ENCODE measurements around the gene RNF112.
A peak's percentile ranks its signal among the peaks of the same experiment; 100 is the strongest.
"Not testable (repeated sequence)": the region's sequence is repeated elsewhere in the genome, so short reads cannot be mapped to it uniquely, and the experiment has no call there.

The RNF112 gene

DNA sequence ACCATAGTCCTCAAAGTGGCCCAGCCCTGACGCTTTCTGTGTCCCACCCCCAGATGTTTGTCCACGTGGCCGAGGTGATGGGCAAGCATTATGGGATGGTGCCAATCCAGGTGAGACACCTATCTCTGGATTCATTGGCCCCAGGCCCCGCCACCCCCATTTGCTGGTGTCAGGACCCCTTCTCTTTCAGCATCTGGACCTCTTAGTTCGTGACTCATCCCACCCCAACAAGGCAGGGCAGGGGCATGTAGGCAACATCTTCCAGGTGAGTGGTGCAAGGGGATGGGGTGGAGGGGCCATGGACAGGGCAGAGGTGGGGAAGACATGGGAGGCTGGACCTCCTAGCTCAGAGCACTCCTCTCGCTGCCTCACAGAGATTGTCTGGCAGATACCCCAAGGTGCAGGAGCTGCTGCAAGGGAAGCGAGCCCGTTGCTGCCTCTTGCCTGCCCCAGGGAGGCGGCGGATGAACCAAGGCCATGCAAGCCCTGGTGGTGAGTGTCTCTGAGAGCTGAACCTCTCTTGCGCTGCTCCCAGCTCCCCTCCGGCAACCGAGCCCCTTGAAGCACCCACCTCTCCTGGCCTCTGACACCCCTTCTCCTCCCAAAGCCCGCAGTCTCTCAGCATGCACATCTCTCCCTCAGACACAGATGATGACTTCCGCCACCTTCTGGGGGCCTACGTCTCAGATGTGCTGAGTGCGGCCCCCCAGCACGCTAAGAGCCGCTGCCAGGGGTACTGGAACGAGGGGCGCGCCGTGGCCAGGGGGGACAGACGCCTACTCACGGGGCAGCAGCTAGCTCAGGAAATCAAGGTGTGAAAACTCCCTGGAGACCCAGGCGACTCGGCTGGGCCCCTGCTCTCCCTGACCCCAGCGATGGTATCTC, 3.6 kb downstream of the RNF112 start:
- DNase-seq = no peak

- no peak for DNase-seq
Observed at GRCh38 chr17:19415311-19415710, 4.3 kb downstream of the RNF112 start.

GRCh38 chr17:19415806-19416775, 5.1 kb downstream of the RNF112 start:
- DNase-seq = no peak

DNA sequence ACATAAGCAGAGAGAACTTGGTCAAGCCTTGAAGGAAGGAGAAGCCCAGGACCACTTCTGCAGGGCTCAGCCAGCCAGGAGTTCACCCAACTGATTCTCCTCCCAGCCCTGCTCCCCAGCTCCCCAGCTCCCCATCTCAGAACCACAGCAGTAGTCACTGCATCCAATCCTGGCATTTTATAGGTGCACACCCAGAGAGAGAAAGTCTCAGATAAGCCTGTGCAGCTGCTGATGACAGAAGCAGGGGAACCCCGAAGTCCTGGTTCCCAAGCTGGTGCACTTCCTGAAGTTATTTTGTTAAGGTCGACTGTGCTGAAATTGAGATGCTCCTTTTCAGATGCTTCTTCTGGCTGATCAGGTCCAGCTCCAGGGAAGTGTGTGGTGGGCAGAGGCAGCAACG, 6.6 kb downstream of the RNF112 start:
- DNase-seq = no peak

- no peak for DNase-seq
Observed at GRCh38 chr17:19418251-19418992, 7.4 kb downstream of the RNF112 start.

- no peak for DNase-seq
Observed at GRCh38 chr17:19421219-19421618, 10.2 kb downstream of the RNF112 start.

- DNase-seq = no peak
Observed at GRCh38 chr17:19421926-19422325, 10.9 kb downstream of the RNF112 start.

DNA sequence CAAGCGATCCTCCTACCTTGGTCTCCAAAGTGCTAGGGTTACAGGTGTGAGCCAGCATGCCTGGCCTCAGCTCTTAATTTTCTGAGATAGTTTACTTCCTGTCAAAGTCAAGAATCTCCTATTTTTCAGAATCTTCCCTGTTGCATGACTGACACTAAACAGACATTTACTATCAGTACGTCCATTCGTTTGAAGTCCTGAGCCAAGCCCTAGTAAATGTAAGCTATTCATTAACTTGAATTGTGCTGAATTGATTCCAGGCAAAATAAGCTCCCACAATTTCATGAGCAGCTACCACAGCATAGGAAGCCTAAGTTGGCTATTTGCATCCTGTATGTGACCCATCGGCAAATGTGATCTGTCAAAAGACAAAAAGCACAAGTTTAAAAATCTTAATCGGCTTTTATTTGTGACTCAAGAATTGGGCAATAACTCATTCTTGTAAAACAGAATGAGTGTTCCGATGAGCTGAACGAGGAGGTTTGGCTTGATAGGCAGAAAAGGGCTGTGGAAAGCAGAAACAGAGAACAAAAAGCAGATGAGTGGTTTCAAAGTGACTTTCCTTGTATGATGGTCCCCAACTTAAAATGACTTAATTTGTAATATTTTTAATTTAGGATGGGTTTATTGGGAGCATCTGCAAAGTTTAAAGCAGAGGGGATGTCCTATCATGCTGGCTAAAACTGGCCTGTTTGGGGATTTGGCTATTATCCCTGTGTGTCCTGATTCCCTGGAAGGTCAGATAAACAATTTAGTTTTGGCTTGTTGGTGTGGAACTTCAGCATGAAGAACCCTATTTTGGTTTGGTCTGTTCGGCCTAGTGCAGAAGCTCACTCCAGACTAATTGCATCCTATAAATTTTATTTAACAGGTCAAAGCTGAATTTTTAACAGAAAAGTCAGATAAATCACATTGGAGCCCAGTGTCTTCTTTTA, 14.2 kb downstream of the RNF112 start:
- no peak for DNase-seq

- DNase-seq = no peak
Observed at GRCh38 chr17:19426631-19427030, 15.6 kb downstream of the RNF112 start.

GRCh38 chr17:19431691-19432090, 20.7 kb downstream of the RNF112 start:
- no peak for DNase-seq

GRCh38 chr17:19433255-19433654, 22.2 kb downstream of the RNF112 start:
- DNase-seq = no peak

DNA sequence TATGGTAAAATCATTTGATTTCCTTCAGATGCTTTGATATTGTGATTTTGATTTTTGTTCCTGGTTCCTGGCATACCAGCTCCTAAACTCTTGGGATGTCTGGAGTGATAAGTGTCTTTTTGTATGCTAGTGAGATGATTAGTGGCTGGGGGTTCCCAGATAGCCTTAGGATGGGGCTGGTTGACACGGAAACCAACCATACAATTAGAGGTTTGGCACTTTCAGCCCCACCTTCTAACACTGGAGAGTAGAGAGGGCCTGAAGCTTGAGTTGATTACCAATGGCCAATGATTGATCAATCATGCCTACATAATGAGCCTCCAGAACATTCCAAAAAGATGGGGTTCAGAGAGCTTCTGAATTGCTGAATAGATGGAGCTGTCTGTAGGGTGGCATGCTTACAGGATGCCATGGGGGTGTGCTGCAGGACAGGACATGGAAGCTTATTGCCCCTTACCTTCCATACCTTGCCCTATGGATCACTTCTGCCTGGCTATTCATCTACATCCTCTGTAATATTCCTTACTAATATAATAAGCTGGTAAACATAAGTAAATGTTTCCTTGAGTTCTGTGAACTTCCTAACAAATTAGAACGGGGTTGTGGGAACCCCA, 22.8 kb downstream of the RNF112 start:
- DNase-seq = no peak

DNA sequence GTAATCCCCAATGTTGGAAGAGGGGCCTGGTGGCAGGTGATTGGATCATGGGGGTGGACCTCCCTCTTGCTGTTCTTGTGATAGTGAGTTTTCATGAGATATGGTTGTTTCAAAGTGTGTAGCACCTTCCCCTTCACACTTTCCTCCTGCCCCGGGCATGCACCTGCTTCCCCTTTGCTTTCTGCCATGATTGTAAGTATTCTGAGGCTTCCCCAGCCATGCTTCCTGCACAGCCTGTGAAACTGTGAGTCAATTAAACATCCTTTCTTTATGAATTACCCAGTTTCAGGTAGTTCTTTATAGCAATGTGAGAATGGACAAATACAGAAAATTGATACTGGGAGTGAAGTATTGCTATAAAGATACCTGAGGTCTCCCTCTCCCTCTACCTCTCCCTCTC, 29.4 kb downstream of the RNF112 start:
- DNase-seq = no peak

DNA sequence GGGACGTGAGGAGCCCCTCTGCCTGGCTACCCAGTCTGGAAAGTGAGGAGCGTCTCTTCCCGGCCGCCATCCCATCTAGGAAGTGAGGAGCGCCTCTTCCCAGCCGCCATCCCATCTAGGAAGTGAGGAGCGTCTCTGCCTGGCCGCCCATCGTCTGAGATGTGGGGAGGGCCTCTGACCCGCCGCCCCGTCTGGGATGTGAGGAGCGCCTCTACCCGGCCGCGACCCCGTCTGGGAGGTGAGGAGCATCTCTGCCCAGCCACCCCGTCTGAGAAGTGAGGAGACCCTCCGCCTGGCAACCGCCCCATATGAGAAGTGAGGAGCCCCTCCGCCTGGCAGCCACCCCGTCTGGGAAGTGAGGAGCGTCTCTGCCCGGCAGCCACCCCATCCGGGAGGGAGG, 30.3 kb downstream of the RNF112 start:
- DNase-seq = not testable (repeated sequence)

DNA sequence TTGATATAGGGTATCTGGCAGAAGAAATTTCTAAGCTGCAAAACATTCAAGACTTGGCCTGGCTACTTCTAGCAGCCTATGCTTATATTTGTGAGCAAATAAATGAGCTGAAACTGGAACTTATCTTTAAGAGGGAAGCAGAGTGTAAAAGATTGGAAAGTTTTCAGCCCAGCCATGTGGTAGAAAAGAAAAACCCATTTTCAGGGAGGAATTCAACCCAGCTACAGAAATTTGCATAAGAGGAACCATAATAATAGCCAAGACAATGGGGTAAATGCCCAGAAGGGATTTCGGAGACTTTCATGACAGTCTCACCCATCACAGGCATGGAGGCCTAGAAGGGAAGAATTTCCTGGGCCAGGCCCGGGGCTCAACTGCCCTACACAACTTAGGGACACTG, 31.7 kb downstream of the RNF112 start:
- DNase-seq = no peak

- DNase-seq = no peak
Observed at GRCh38 chr17:19443148-19443547, 32.1 kb downstream of the RNF112 start.

GRCh38 chr17:19445105-19445504, 34.1 kb downstream of the RNF112 start:
- no peak for DNase-seq

- not testable (repeated sequence) for DNase-seq
Observed at GRCh38 chr17:19446577-19446976, 35.5 kb downstream of the RNF112 start.

GRCh38 chr17:19447085-19447583, 36.1 kb downstream of the RNF112 start:
- DNase-seq = peak; percentile 91

- DNase-seq = no peak
Observed at GRCh38 chr17:19448341-19449268, 37.6 kb downstream of the RNF112 start.

All from retina (tissue), 1 donor.